HG03139 (cell line): Measurements from ENCODE around the gene PPP1R9A.

ENCODE experiments used
- ATAC-seq: cut with Tn5 transposase; IDR thresholded peaks from one replicate; pipeline ENCODE4 v1.9.1; 2021; ENCODE audit not compliant: unreplicated experiment

The PPP1R9A gene

DNA sequence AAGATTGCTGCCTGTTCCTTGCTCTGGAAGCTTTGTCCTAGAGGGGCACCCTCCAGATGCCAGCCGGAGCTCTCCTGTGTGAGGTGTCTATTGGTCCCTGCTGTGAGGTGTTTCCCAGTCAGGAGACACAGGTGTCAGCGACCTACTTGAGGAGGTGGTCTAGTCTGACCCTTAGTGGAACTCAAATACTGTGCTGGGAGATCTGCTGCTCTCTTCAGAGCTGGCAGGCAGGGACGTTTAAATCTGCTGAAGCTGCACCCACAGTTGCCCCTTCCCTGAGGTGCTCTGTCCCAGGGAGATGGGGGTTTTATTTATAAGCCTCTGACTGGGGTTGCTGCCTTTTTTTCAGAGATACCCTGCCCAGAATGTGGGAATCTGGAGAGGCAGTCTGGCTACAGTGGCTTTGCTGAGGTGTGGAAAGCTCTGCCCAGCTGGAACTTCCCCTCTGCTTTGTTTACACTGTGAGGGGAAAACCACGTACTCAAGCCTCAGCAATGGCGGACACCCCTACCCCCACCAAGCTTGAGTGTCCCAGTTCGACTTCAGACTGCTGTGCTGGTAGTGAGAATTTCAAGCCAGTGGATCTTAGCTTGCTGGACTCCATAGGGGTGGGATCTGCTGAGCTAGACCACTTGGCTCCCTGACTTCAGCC is 119.2 kb downstream of the PPP1R9A start:
- ATAC-seq, result no peak

DNA sequence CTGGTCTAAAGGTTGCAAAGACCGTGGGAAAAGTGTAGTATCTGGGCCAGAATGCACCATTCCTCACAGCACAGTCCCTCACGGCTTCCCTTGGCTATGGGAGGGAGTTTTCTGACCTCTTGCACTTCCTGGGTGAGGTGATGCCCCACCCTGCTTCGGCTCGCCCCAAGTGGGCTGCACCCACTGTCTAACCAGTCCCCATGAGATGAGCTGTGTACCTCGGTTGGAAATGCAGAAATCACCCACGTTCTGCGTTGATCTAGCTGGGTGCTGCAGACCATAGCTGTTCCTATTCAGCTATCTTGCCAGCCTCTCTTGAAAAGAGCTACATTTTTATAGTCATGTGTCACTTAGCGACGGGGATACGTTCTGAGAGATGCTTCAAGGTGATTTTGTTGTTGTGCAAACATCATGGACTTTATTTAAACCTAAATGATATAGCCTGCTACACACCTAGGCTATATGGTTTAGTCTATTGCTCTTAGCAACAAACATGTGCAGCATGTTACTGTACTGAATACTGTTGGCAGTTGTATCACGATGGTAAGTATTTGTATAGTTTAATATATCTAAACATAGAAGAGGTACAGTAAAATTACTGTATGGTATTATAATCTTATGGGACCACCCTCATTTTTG is 120.0 kb downstream of the PPP1R9A start:
- no peak for ATAC-seq

DNA sequence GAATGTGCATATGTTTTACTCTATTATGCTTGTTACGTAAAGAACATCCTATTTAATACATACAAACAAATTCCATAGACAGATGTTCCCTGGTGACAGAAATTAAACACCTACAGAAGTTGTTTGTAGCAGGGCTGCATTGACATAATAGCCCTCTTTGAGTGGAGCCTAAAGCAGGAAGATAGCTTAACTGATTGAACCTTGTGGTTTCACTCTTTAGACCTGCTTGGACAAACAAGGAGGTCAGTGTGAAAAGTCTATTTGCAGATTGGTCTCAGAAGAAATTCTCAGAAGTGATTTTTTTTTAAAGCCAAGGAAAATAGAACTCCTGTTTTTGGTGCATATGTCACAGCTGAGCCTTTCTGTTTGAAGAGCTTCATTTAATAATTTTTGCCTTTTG is 121.3 kb downstream of the PPP1R9A start:
- no peak for ATAC-seq

GRCh38 chr7:95035295-95035694 is 127.9 kb downstream of the PPP1R9A start:
- ATAC-seq, result no peak

DNA sequence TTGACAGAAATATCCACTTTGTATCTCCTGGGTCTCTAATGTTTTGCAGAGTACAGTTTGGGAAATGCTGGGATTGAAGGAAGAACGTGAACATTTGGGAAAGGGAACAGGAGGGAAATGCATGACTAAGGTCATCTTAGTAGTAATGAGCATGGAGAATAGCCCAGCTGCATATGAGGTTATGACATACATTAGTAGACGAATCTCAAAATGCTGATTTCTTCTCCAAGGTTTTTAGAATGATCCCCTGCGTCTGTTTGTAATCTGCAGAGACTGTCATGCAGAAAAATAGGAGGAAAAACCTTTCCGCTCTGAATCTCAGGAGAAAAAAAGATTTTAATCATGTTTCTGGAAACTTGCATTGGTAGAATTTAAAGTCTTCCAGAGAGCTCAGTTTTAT is 133.6 kb downstream of the PPP1R9A start:
- no peak for ATAC-seq

- no peak for ATAC-seq
Observed at GRCh38 chr7:95045236-95045923, 138.0 kb downstream of the PPP1R9A start.

DNA sequence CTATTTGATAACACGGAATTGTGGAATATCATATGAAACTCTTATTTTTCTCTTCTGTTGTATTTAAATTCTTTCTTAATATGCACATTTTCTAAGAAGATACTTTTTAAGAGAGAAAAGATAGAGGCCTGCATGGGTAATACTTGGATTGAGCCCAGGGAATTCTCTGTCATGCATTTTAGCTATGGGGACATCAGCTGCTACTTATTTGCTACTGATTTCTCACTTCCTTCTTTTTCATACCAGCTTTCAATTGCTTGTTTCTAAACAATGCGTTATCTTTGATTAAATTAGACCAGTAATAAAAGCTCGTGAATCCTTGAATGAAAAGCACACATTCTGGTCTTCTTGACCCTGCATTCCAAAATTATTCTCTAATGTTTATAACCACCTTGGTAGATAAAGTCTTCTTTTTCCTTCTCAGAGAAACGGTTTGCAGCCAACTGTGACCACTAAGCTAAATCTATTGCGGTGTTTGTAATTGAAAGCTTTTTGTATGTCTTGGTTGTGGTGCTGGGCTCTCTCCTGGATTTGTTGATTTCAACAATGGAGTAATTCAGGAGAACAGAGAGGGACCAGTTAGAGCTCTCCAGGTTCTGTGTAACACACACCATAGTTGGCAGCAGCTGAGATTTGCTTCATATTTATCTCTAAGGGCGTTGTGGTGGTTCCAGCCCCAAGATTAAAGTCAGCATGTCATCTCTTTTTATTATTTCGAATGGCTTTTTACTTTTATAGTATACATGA is 139.3 kb downstream of the PPP1R9A start:
- no peak for ATAC-seq

- no peak for ATAC-seq
Observed at GRCh38 chr7:95047291-95047690, 139.9 kb downstream of the PPP1R9A start.

- no peak for ATAC-seq
Observed at GRCh38 chr7:95052566-95053094, 145.2 kb downstream of the PPP1R9A start.

GRCh38 chr7:95054386-95054785 is 147.0 kb downstream of the PPP1R9A start:
- no peak for ATAC-seq

- no peak for ATAC-seq
Observed at GRCh38 chr7:95055295-95055694, 147.9 kb downstream of the PPP1R9A start.

GRCh38 chr7:95056107-95056739 is 148.8 kb downstream of the PPP1R9A start:
- no peak for ATAC-seq

- ATAC-seq, result no peak
Observed at GRCh38 chr7:95056901-95057300, 149.5 kb downstream of the PPP1R9A start.

DNA sequence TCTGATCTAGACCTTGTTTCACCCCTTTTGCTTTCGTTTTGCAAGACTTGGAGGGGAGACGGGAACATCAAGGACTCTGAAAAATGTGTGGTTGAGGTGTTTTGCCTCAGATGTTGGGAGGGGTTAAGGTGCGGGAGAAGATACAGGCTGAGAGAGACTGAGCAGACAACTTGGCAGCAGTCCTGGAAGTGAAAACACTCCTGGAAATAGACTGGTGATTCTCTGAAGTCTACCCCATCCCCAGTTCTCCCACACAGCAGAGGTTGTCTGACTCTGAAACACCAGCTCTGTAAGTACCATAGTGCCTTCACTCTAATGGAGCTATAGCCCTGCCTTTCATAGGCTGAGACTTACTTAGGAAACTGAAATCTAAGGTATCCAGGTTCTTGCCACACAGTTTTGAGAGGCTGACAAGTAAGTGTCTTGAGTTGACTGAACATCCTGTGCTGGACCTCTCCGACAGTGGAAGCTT is 152.5 kb downstream of the PPP1R9A start:
- ATAC-seq, result no peak

GRCh38 chr7:95062901-95063300 is 155.5 kb downstream of the PPP1R9A start:
- ATAC-seq, result no peak

DNA sequence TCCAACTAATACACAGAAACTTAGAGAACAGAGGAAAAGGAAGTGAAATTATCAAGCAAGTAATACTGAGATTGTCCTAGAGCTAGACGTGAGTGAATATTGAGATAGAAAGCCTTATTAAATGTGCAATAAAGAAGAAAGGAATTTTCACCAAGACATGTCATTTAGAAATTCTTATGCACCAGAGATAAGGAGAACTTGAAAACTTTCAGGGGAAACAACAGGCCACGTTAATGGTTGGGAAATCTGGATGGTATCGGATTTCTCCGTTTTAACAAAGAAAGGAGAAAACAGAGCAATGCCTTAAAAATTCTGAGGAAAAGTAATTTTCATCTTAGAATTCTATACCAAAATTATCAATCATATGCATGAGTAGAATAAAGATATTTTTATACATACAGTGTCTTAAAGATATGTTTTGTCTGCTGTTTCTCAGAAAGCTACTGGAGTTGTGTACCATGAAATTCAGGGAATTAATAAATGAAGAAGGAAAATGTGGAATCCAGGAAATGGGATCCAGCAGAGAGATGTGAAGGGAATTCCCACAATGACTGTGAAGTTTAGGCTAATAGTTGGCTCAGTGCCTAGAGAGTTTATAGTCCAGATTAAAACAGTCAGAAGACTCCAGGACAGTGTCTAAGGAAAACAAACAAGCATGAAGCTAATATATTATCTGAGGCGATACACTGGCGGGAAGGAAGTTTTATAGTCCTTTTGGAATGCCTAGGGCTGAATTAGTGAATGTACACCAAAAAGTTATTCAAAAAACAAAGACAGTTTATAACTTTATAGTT is 159.5 kb downstream of the PPP1R9A start:
- no peak for ATAC-seq

- ATAC-seq, result no peak
Observed at GRCh38 chr7:95088536-95089215, 181.3 kb downstream of the PPP1R9A start.

DNA sequence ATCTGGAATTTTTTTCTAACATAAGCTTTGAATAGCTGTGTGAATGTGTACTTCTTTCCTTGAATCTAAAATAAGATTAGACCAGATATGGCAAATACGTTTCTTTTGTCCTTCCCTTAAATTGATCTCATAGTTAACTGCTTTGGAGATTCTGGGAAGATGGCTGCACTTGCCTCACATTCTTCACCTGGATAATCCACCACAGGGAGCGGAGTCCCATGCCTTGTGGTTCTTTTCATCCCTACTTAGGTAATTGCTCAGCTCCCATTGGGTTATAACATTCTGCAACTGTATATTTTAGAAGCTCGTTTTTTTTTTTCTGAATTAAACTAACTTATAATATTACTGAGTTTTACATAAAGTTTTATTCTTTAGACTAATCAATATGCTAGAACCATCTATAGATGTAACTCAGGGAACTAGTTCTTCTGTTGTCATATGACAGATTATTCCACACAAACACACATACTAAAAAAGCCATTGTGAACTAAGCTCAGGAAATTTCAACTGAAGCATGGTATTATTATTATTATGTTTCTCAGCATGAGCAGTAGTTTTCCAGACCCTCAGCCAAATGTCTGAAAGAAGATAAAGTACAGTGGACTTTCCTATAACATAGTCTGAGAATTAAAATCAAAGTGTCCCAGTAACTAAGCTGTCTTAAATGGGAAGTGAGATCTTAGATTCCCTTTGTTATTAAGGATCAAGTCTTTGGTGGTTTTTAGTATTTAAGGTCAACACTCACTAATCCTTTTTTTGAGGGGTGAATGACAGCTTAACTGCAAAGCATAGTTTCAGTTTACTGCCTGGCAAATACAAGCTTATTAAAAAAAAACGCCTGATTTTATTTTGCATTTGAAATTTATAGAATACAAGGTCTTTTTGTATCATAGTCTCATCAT is 182.3 kb downstream of the PPP1R9A start:
- no peak for ATAC-seq
